NT2/D1 (cell line): ENCODE data around the gene GULP1.

Experiments used
- SUZ12 ChIP-seq: IDR thresholded peaks from 2 replicates; pipeline ENCODE4 v1.6.1; 2011; ENCODE audit not compliant: insufficient read length, insufficient read depth; ENCODE audit errors: extremely low read depth
- YY1 ChIP-seq: IDR thresholded peaks from 2 replicates; pipeline ENCODE4 v1.6.1; 2011; ENCODE audit not compliant: insufficient read length, insufficient read depth
- ZNF274 ChIP-seq: IDR thresholded peaks from 2 replicates; pipeline ENCODE4 v1.6.1; 2011; ENCODE audit warnings: mild to moderate bottlenecking, low read depth, low read length

- no peak for TF ChIP-seq YY1
- no peak for TF ChIP-seq SUZ12
- TF ChIP-seq ZNF274, result no peak
Measured at GRCh38 chr2:188285049-188285448, 6.6 kb upstream of the GULP1 start.
